Naive thymus-derived CD4-positive, alpha-beta T cell (primary cell): Measurements from ENCODE around the gene CHRNB1. TPM values are rescaled to one million over a fixed set of nuclear protein-coding genes. Genes with fewer than 3 reads are reported as not detected.

Source experiments
- ATAC-seq: fragments of 150-1000 bp; cut with Tn5 transposase; 2 replicates; pipeline ENCODE4 v1.10.0; 2021; ENCODE audit warnings: mild to moderate bottlenecking, moderate library complexity
- CTCF ChIA-PET: fragments of 350-600 bp; sonication (Branson Sonifier 250); formaldehyde crosslinking; loops from one replicate; lab custom pipeline; 2021; ENCODE audit warnings: antibody characterized with exemption; lab: Charles Lee
- POLR2A ChIA-PET: fragments of 350-600 bp; sonication (Branson Sonifier 250); formaldehyde crosslinking; loops from one replicate; lab custom pipeline; 2021; ENCODE audit warnings: antibody characterized with exemption, inconsistent platforms; lab: Charles Lee
- DNase-seq, 9 donors: peaks; one replicate each; pipeline versions ENCODE4 v3.0.0 to v3.0.0-alpha.2; 2020 to 2022; ENCODE audit warnings: mixed read lengths in 1 of 9
- H3K27ac ChIP-seq: one replicate; pipeline ENCODE4 v1.7.0; 2013; ENCODE audit warnings: mild to moderate bottlenecking, low read depth, low read length, moderate library complexity
- H3K27me3 ChIP-seq, 2 donors: one replicate each; pipeline ENCODE4 v1.7.0; 2013; ENCODE audit warnings: low read length in 2 of 2, mild to moderate bottlenecking in 2 of 2, moderate library complexity in 2 of 2; ENCODE audit not compliant: control insufficient read depth in 2 of 2, insufficient read depth in 2 of 2
- H3K36me3 ChIP-seq, 3 experiments: 1 replicate in 2 of 3; 2 replicates in 1 of 3; pipeline ENCODE4 v1.7.0; 2013; ENCODE audit warnings: low read length in 3 of 3, mild to moderate bottlenecking in 3 of 3, moderate library complexity in 1 of 3; ENCODE audit not compliant: insufficient read depth in 3 of 3, control insufficient read depth in 2 of 3
- H3K4me1 ChIP-seq, 2 donors: one replicate each; pipeline ENCODE4 v1.7.0; 2013; ENCODE audit warnings: low read length in 2 of 2, mild to moderate bottlenecking in 2 of 2, moderate library complexity in 1 of 2; ENCODE audit not compliant: control insufficient read depth in 2 of 2, insufficient read depth in 2 of 2
- H3K4me3 ChIP-seq: 2 replicates; pipeline ENCODE4 v1.7.0; 2013; ENCODE audit warnings: mild to moderate bottlenecking, low read length
- H3K9me3 ChIP-seq, 3 experiments: 1 replicate in 2 of 3; 2 replicates in 1 of 3; pipeline ENCODE4 v1.7.0; 2013; ENCODE audit warnings: low read length in 3 of 3; ENCODE audit not compliant: control insufficient read depth in 2 of 3
- H3K27ac Mint-ChIP-seq, 9 donors: one replicate each; pipeline ENCODE4 v1.8.0; 2020 to 2022; ENCODE audit warnings: mixed read lengths in 9 of 9, mild to moderate bottlenecking in 8 of 9, moderate library complexity in 5 of 9, inconsistent platforms in 2 of 9
- H3K27me3 Mint-ChIP-seq, 5 donors: one replicate each; pipeline ENCODE4 v1.8.0; 2021 to 2022; ENCODE audit warnings: mixed read lengths in 5 of 5, mild to moderate bottlenecking in 1 of 5
- H3K36me3 Mint-ChIP-seq, 5 donors: one replicate each; pipeline ENCODE4 v1.8.0; 2020 to 2022; ENCODE audit warnings: mixed read lengths in 5 of 5, mild to moderate bottlenecking in 3 of 5, inconsistent platforms in 1 of 5
- H3K4me1 Mint-ChIP-seq, 7 donors: one replicate each; pipeline ENCODE4 v1.8.0; 2020 to 2022; ENCODE audit warnings: mixed read lengths in 7 of 7, mild to moderate bottlenecking in 3 of 7, inconsistent platforms in 1 of 7
- H3K4me3 Mint-ChIP-seq, 10 donors: one replicate each; pipeline ENCODE4 v1.8.0; 2020 to 2022; ENCODE audit warnings: mild to moderate bottlenecking in 10 of 10, mixed read lengths in 10 of 10, moderate library complexity in 6 of 10, inconsistent platforms in 2 of 10
- H3K9me3 Mint-ChIP-seq, 11 donors: one replicate each; pipeline ENCODE4 v1.8.0; 2020 to 2022; ENCODE audit warnings: mixed read lengths in 11 of 11, mild to moderate bottlenecking in 4 of 11, inconsistent platforms in 1 of 11, moderate library complexity in 1 of 11
- intact Hi-C, 2 donors: fragments of 100-400 bp; cut with micrococcal nuclease; formaldehyde crosslinking; loops; one replicate each; pipeline ENCODE4 v1.15.1; 2023
- polyA plus RNA-seq, 2 donors: library from polyadenylated mRNA; unstranded; fragments of 300-500 nt; fragmentation: Illumina TruSeq; gene quantifications; one replicate each; pipeline ENCODE4 v1.2.3, GENCODE V29; 2021
- total RNA-seq, 6 experiments: library from RNA in 5 of 6; stranded (reverse) in 5 of 6; gene quantifications; 1 replicate in 5 of 6; 2 replicates in 1 of 6; pipeline ENCODE4 v1.2.3 and lab custom pipeline; 2021 to 2026

Gene CHRNB1
- total and polyA plus RNA-seq, 7 experiments from 2014 or later, result 6.0 to 24.8 (median 7.3) TPM

GRCh38 chr17:7438656-7439460, 6.0 kb upstream of the CHRNB1 start:
- DNase-seq, result no peak
- Histone ChIP-seq H3K27me3 (peaks cover 12 to 17% of the 10 kb centered on the region in 2 donors), H3K36me3 (no peaks in the 10 kb centered on the region), H3K27ac (no peak overlapping the region), H3K4me1 (peaks cover 16 to 47% of the 10 kb centered on the region in 2 donors), H3K9me3 (no peaks in the 10 kb centered on the region), H3K4me3 (peak overlapping the region; percentile 36)
- peak overlapping the region in 8 of 9 donors; percentile 24 to 76 (median 68) for H3K27ac Mint-ChIP-seq
- H3K9me3 Mint-ChIP-seq, result peaks cover 0 to 3% (median 0%) of the 10 kb centered on the region in 11 donors
- H3K4me3 Mint-ChIP-seq, result peak overlapping the region; percentile 76 to 96 (median 86)
- H3K4me1 Mint-ChIP-seq, result peaks cover 28 to 47% (median 40%) of the 10 kb centered on the region in 7 donors
- peaks cover 27 to 46% (median 42%) of the 10 kb centered on the region in 5 donors for H3K27me3 Mint-ChIP-seq
- ChIA-PET POLR2A (interaction anchor here (0.7 to 5.3 kb wide), 10 partner anchors 7 to 248 kb away, joined by 3 to 116 read pairs (median 18); partner anchors contain the start of genes CHRNB1, MPDU1, POLR2A and SLC35G6), CTCF (interaction anchor here (0.7 to 5.2 kb wide), 5 partner anchors 15 to 150 kb away, joined by 3 to 67 read pairs (median 16); partner anchors contain the start of genes KCTD11 and TMEM95)
- ATAC-seq, result no peak
- intact Hi-C loops, result loop anchor here (5.0 to 10.0 kb wide), 3 partner anchors 187 to 424 kb away; partner anchors contain the start of genes CTDNEP1 (in 1 of the 2), ELP5 (in 1 of the 2) and RNASEK (in 1 of the 2)
- peaks cover 0 to 29% (median 0%) of the 10 kb centered on the region in 5 donors for H3K36me3 Mint-ChIP-seq

- Histone ChIP-seq H3K9me3 (no peaks in the 10 kb centered on the region), H3K36me3 (no peaks in the 10 kb centered on the region), H3K4me3 (peak within 1 kb of the TSS; percentile 36), H3K27me3 (peaks cover 12 to 24% of the 10 kb centered on the region in 2 donors), H3K27ac (peak within 1 kb of the TSS; percentile 42), H3K4me1 (peaks cover 16 to 47% of the 10 kb centered on the region in 2 donors)
- Mint-ChIP-seq H3K27me3 (peaks cover 35 to 50% (median 46%) of the 10 kb centered on the region in 5 donors), H3K4me3 (peak within 1 kb of the TSS; percentile 78 to 96 (median 86)), H3K4me1 (peaks cover 28 to 54% (median 46%) of the 10 kb centered on the region in 7 donors), H3K9me3 (peaks cover 0 to 3% (median 0%) of the 10 kb centered on the region in 11 donors), H3K27ac (peak within 1 kb of the TSS; percentile 33 to 76 (median 67)), H3K36me3 (peaks cover 0 to 31% (median 0%) of the 10 kb centered on the region in 5 donors)
- ChIA-PET CTCF (interaction anchor here (0.8 to 5.2 kb wide), 3 partner anchors 84 to 121 kb away, joined by 3 to 67 read pairs (median 5); partner anchors contain the start of genes KCTD11 and TMEM95), POLR2A (interaction anchor here (0.7 to 7.5 kb wide), 7 partner anchors 12 to 150 kb away, joined by 3 to 79 read pairs (median 3); partner anchors contain the start of genes ACAP1, POLR2A and SOX15)
- ATAC-seq (no peak), DNase-seq (peak in 1 of 9 donors; percentile 42)
- intact Hi-C loops, result loop anchor here (5.0 to 10.0 kb wide), 3 partner anchors 187 to 425 kb away; partner anchors contain the start of genes CTDNEP1 (in 1 of the 2), ELP5 (in 1 of the 2) and RNASEK (in 1 of the 2)
Measured at GRCh38 chr17:7439462-7440112, 5.3 kb upstream of the CHRNB1 start, which contains the start of gene FGF11. FGF11 (plus strand) TSS chr17:7439512; CDS start chr17:7439621, 109 bp downstream.

DNA sequence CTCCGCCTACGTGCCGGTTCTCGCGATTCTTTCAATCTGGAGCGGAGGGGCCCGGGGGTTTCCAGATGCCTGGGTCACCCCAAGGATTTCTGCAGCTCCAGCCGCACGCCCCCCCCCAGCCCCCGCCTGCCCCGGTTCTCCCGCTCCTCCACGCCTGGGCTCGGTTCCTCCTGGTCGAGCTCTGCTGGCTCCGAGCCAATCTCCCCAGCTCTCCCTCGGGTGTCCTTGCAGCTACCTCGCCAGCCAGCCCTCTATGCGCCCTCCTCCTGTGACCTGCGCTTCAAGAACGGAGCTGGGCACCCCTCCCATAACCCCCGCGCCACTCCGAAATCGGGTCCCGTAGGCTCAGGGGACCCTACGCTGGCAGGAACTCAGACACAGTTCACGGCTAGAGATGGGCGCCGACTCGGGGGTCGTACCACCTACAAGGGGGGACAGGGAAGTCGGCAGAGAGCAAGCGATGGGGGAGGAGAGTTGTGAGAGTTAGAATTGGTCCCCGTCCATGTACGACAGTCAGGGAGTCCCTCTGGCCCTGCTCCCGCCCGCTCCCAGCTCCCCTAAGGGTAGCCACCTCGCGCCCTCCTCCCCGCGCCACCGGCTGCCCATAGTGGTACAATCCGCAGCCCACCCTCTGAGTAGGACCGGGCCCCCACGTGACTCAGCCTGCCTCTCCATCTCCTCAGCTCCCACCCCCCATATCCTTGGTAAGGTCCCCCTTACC, 4.6 kb upstream of the CHRNB1 start:
- H3K27ac Mint-ChIP-seq, result peak overlapping the region in 3 of 9 donors; percentile 41 to 76 (median 46)
- H3K4me3 Mint-ChIP-seq, result peak overlapping the region; percentile 67 to 94 (median 84)
- CTCF ChIA-PET, result interaction anchor here (0.8 to 1.5 kb wide), 5 partner anchors 40 to 120 kb away, joined by 3 to 5 read pairs (median 3); partner anchors contain the start of gene ZBTB4
- H3K4me1 Mint-ChIP-seq, result peaks cover 27 to 56% (median 43%) of the 10 kb centered on the region in 7 donors
- peaks cover 0 to 32% (median 0%) of the 10 kb centered on the region in 5 donors for H3K36me3 Mint-ChIP-seq
- POLR2A ChIA-PET, result interaction anchor here (0.6 to 7.5 kb wide), 8 partner anchors 11 to 246 kb away, joined by 3 to 79 read pairs (median 3); partner anchors contain the start of genes ACAP1 and POLR2A
- H3K36me3 ChIP-seq, result no peaks in the 10 kb centered on the region
- peak overlapping the region; percentile 7 for H3K4me3 ChIP-seq
- H3K27ac ChIP-seq, result no peak overlapping the region
- peaks cover 38 to 53% (median 49%) of the 10 kb centered on the region in 5 donors for H3K27me3 Mint-ChIP-seq
- DNase-seq (peak in 4 of 9 donors; percentile 11 to 69 (median 32)), ATAC-seq (no peak)
- peaks cover 17 to 50% of the 10 kb centered on the region in 2 donors for H3K4me1 ChIP-seq
- intact Hi-C loops, result no loop called here
- H3K27me3 ChIP-seq, result peaks cover 12 to 28% of the 10 kb centered on the region in 2 donors
- no peaks in the 10 kb centered on the region for H3K9me3 ChIP-seq
- H3K9me3 Mint-ChIP-seq, result peaks cover 0 to 2% (median 0%) of the 10 kb centered on the region in 11 donors

- intact Hi-C loops, result no loop called here
- Histone ChIP-seq H3K27ac (no peak overlapping the region), H3K27me3 (peaks cover 13 to 33% of the 10 kb centered on the region in 2 donors), H3K4me1 (peaks cover 20 to 56% of the 10 kb centered on the region in 2 donors), H3K36me3 (no peaks in the 10 kb centered on the region), H3K9me3 (no peaks in the 10 kb centered on the region), H3K4me3 (no peak overlapping the region)
- peak overlapping the region in 2 of 9 donors; percentile 46 for H3K27ac Mint-ChIP-seq
- ChIA-PET POLR2A (interaction anchor here (0.6 to 7.5 kb wide), 9 partner anchors 10 to 245 kb away, joined by 3 to 79 read pairs (median 3); partner anchors contain the start of genes POLR2A and ZBTB4), CTCF (interaction anchor here (0.7 to 1.8 kb wide), 6 partner anchors 13 to 120 kb away, joined by 3 to 5 read pairs (median 3); partner anchors contain the start of gene ZBTB4)
- peaks cover 0 to 2% (median 0%) of the 10 kb centered on the region in 11 donors for H3K9me3 Mint-ChIP-seq
- H3K36me3 Mint-ChIP-seq, result peaks cover 0 to 32% (median 0%) of the 10 kb centered on the region in 5 donors
- H3K4me1 Mint-ChIP-seq, result peaks cover 30 to 59% (median 45%) of the 10 kb centered on the region in 7 donors
- peak overlapping the region in 7 of 10 donors; percentile 67 to 94 (median 83) for H3K4me3 Mint-ChIP-seq
- ATAC-seq, result no peak
- H3K27me3 Mint-ChIP-seq, result peaks cover 44 to 59% (median 55%) of the 10 kb centered on the region in 5 donors
- DNase-seq, result peak in 1 of 9 donors; percentile 42
Measured at GRCh38 chr17:7440834-7441195, 4.0 kb upstream of the CHRNB1 start.

- Histone ChIP-seq H3K9me3 (no peaks in the 10 kb centered on the region), H3K27me3 (peaks cover 17 to 34% of the 10 kb centered on the region in 2 donors), H3K4me3 (no peak overlapping the region), H3K4me1 (peaks cover 16 to 57% of the 10 kb centered on the region in 2 donors), H3K36me3 (no peaks in the 10 kb centered on the region), H3K27ac (no peak overlapping the region)
- peak overlapping the region in 2 of 10 donors; percentile 7 to 45 for H3K4me3 Mint-ChIP-seq
- peaks cover 46 to 63% (median 58%) of the 10 kb centered on the region in 5 donors for H3K27me3 Mint-ChIP-seq
- DNase-seq (no peak), ATAC-seq (no peak)
- intact Hi-C loops, result no loop called here
- ChIA-PET CTCF (interaction anchor here (0.6 to 1.8 kb wide), 8 partner anchors 13 to 120 kb away, joined by 3 to 5 read pairs (median 3); partner anchors contain the start of genes SENP3 and ZBTB4), POLR2A (interaction anchor here (0.6 to 7.5 kb wide), 8 partner anchors 10 to 245 kb away, joined by 3 to 79 read pairs (median 4); partner anchors contain the start of genes POLR2A and ZBTB4)
- peaks cover 0 to 34% (median 0%) of the 10 kb centered on the region in 5 donors for H3K36me3 Mint-ChIP-seq
- H3K27ac Mint-ChIP-seq, result no peak overlapping the region
- peaks cover 0 to 6% (median 0%) of the 10 kb centered on the region in 11 donors for H3K9me3 Mint-ChIP-seq
- peaks cover 33 to 59% (median 45%) of the 10 kb centered on the region in 7 donors for H3K4me1 Mint-ChIP-seq
Measured at GRCh38 chr17:7441266-7441665, 3.6 kb upstream of the CHRNB1 start.
